ENCODE measurements around the gene DIPK2A.

GRCh38 chr3:143991713-143992112 lies 20.1 kb downstream of the DIPK2A start:
- no peak for TF ChIP-seq EP300 (IDR thresholded peaks at IDR 0.05)
- no peak for TF ChIP-seq CTCF (IDR thresholded peaks at IDR 0.05)
- TF ChIP-seq POLR2AphosphoS5 (IDR thresholded peaks at IDR 0.05): no peak
